PC-9 (cell line): ENCODE data around the gene OR4D9. TPM values are rescaled to one million over a fixed set of nuclear protein-coding genes. Genes with fewer than 3 reads are reported as not detected.
"Not testable (repeated sequence)": the region's sequence is repeated elsewhere in the genome, so short reads cannot be mapped to it uniquely, and the experiment has no call there.

ENCODE experiments used
- BruUV-seq: library from RNA; stranded (reverse); fragments of 400-500 nt; replicated peaks from 2 replicates; lab custom pipeline; 2021; lab: Mats Ljungman, UMichigan
- CTCF ChIA-PET: fragments of 300-600 bp; sonication (Branson Sonifier 250); formaldehyde crosslinking; loops from one replicate; lab custom pipeline; 2022; ENCODE audit warnings: antibody characterized with exemption; lab: Charles Lee
- POLR2A ChIA-PET: fragments of 300-600 bp; sonication (Branson Sonifier 250); formaldehyde crosslinking; loops from one replicate; lab custom pipeline; 2022; ENCODE audit warnings: antibody characterized with exemption; ENCODE audit not compliant: unreplicated experiment; lab: Charles Lee
- DNase-seq, 2 experiments: peaks; one replicate each; pipeline versions ENCODE4 v3.0.0 to v3.0.0-alpha.2; 2015 to 2022; ENCODE audit warnings: mixed read lengths in 1 of 2
- H2AFZ ChIP-seq: fragments of 200-600 bp; sonication (generic); 2 replicates; pipeline ENCODE4 v1.8.1; 2017; ENCODE audit warnings: antibody characterized with exemption
- H3F3A ChIP-seq: fragments of 200-600 bp; sonication (generic); 2 replicates; pipeline ENCODE4 v1.8.1; 2017; ENCODE audit warnings: antibody characterized with exemption, mild to moderate bottlenecking, low read depth; ENCODE audit not compliant: insufficient read depth
- H3K27ac ChIP-seq: fragments of 200-600 bp; sonication (generic); 2 replicates; pipeline ENCODE4 v1.6.1; 2016; ENCODE audit warnings: mixed run types
- H3K27me3 ChIP-seq: fragments of 200-600 bp; sonication (generic); 2 replicates; pipeline ENCODE4 v1.6.1; 2016; ENCODE audit warnings: low read depth, mixed run types; ENCODE audit not compliant: insufficient read depth
- H3K36me3 ChIP-seq: fragments of 200-600 bp; sonication (generic); 2 replicates; pipeline ENCODE4 v1.6.1; 2016; ENCODE audit warnings: low read depth, mixed run types
- H3K4me1 ChIP-seq: fragments of 200-600 bp; sonication (generic); replicated peaks from 2 replicates; pipeline ENCODE4 v1.6.1; 2016; ENCODE audit warnings: mixed run types; ENCODE audit not compliant: insufficient read depth
- H3K4me2 ChIP-seq: fragments of 200-600 bp; sonication (generic); 2 replicates; pipeline ENCODE4 v1.6.1; 2017; ENCODE audit warnings: mixed run types
- H3K4me3 ChIP-seq: fragments of 200-600 bp; sonication (generic); 2 replicates; pipeline ENCODE4 v1.6.1; 2016; ENCODE audit warnings: mixed run types
- H3K79me2 ChIP-seq: fragments of 200-600 bp; sonication (generic); 2 replicates; pipeline ENCODE4 v1.6.1; 2017; ENCODE audit warnings: low read depth, mixed run types
- H3K9me2 ChIP-seq: fragments of 200-600 bp; sonication (generic); 2 replicates; pipeline ENCODE4 v1.8.1; 2017; ENCODE audit warnings: mild to moderate bottlenecking; ENCODE audit not compliant: insufficient read depth
- H3K9me3 ChIP-seq: fragments of 200-600 bp; sonication (generic); 2 replicates; pipeline ENCODE4 v1.8.1; 2016; ENCODE audit warnings: low read depth; ENCODE audit not compliant: insufficient read depth
- H4K20me1 ChIP-seq: fragments of 200-600 bp; sonication (generic); 2 replicates; pipeline ENCODE4 v1.8.1; 2017; ENCODE audit not compliant: insufficient read depth
- EZH2 ChIP-seq: fragments of 200-600 bp; sonication (generic); IDR thresholded peaks from 2 replicates; pipeline ENCODE4 v1.8.0; 2017; ENCODE audit warnings: antibody characterized with exemption, low read depth
- intact Hi-C: fragments of 100-400 bp; cut with micrococcal nuclease; formaldehyde crosslinking; loops from one replicate; pipeline ENCODE4 v1.10.0; 2022; ENCODE audit not compliant: unreplicated experiment
- total RNA-seq: library from RNA; stranded (reverse); gene quantifications from 2 replicates; pipeline ENCODE4 v1.2.3, GENCODE V29; 2021
- TF ChIP-seq, protein P1 (sequence below): fragments of 200-600 bp; sonication (generic); conservative IDR thresholded peaks from 2 replicates; pipeline ENCODE4 v1.6.1; 2017; ENCODE audit warnings: mixed run types, antibody characterized with exemption, mild to moderate bottlenecking, moderate library complexity

The OR4D9 gene
- total RNA-seq, 1 experiment from 2014 or later = not detected

- Histone ChIP-seq H3K36me3 (no peaks in the 10 kb centered on the region), H3F3A (no peaks in the 10 kb centered on the region; the same call in 1 of the 2 replicates), H3K27me3 (no peaks in the 10 kb centered on the region), H3K4me2 (no peak overlapping the region), H3K79me2 (no peaks in the 10 kb centered on the region), H3K9me3 (no peaks in the 10 kb centered on the region), H3K27ac (no peak overlapping the region), H3K4me3 (no peak overlapping the region), H3K9me2 (no peaks in the 10 kb centered on the region), H2AFZ (no peak overlapping the region), H3K4me1 (0 out of 2 replicates have a peak, but pooled peaks cover 6% of the 10 kb centered on the region), H4K20me1 (no peaks in the 10 kb centered on the region)
- no TSS peak for BruUV-seq
- CTCF ChIA-PET = no interaction called here
- DNase-seq = no peak
- intact Hi-C loops = no loop called here
- POLR2A ChIA-PET = no interaction called here
- no peak for TF ChIP-seq EZH2
- TF ChIP-seq, protein P1, sequence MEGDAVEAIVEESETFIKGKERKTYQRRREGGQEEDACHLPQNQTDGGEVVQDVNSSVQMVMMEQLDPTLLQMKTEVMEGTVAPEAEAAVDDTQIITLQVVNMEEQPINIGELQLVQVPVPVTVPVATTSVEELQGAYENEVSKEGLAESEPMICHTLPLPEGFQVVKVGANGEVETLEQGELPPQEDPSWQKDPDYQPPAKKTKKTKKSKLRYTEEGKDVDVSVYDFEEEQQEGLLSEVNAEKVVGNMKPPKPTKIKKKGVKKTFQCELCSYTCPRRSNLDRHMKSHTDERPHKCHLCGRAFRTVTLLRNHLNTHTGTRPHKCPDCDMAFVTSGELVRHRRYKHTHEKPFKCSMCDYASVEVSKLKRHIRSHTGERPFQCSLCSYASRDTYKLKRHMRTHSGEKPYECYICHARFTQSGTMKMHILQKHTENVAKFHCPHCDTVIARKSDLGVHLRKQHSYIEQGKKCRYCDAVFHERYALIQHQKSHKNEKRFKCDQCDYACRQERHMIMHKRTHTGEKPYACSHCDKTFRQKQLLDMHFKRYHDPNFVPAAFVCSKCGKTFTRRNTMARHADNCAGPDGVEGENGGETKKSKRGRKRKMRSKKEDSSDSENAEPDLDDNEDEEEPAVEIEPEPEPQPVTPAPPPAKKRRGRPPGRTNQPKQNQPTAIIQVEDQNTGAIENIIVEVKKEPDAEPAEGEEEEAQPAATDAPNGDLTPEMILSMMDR = no peak
Measured at GRCh38 chr11:59532620-59533019, 21.3 kb downstream of the OR4D9 start.

DNA sequence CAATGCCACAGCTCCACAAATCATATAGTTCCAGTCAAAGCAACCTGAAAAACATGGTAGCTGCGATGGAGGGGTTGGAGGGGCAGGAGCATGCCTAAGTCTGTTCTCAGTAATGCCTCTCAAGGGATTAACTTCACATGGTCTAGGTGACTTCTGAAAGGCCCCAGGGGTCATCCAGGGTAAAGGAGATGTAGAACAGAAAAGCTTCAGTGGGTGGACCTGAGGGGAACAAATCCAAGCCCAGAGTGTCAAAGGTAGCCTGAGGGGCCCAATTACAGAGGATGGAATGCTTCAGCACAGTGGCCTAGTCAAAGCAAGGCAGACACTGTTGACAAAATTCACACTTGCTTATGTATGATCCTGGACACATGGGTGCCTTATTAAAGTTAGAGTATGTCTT lies 23.3 kb downstream of the OR4D9 start:
- DNase-seq = no peak
- no TSS peak for BruUV-seq
- no peak overlapping the region for H3K4me3 ChIP-seq
- no peak for TF ChIP-seq EZH2
- TF ChIP-seq, protein P1 = no peak
- H2AFZ ChIP-seq = no peak overlapping the region
- CTCF ChIA-PET = interaction anchor here (0.6 kb wide), 1 partner anchor 37 kb away, joined by 3 read pairs; no protein-coding TSS in a partner anchor
- 0 out of 2 replicates have a peak, but pooled peaks cover 9% of the 10 kb centered on the region for H3K4me1 ChIP-seq
- no peaks in the 10 kb centered on the region; the same call in 1 of the 2 replicates for H3F3A ChIP-seq
- intact Hi-C loops = no loop called here
- H3K27ac ChIP-seq = no peak overlapping the region
- H3K36me3 ChIP-seq = no peaks in the 10 kb centered on the region
- H3K79me2 ChIP-seq = no peaks in the 10 kb centered on the region
- H3K9me3 ChIP-seq = no peaks in the 10 kb centered on the region
- H4K20me1 ChIP-seq = no peaks in the 10 kb centered on the region
- H3K27me3 ChIP-seq = no peaks in the 10 kb centered on the region
- no peak overlapping the region for H3K4me2 ChIP-seq
- POLR2A ChIA-PET = no interaction called here
- H3K9me2 ChIP-seq = no peaks in the 10 kb centered on the region

GRCh38 chr11:59542142-59542810 lies 30.9 kb downstream of the OR4D9 start:
- no peaks in the 10 kb centered on the region for H3K79me2 ChIP-seq
- intact Hi-C loops = no loop called here
- H3K36me3 ChIP-seq = no peaks in the 10 kb centered on the region
- H3F3A ChIP-seq = no peaks in the 10 kb centered on the region; the same call in 1 of the 2 replicates
- H3K9me2 ChIP-seq = no peaks in the 10 kb centered on the region
- no peaks in the 10 kb centered on the region for H4K20me1 ChIP-seq
- TF ChIP-seq EZH2 = no peak
- TF ChIP-seq, protein P1 = no peak
- 0 out of 2 replicates have a peak, but pooled peaks cover 13% of the 10 kb centered on the region for H3K4me1 ChIP-seq
- H3K4me2 ChIP-seq = no peak overlapping the region
- no peaks in the 10 kb centered on the region for H3K9me3 ChIP-seq
- no peak overlapping the region for H3K4me3 ChIP-seq
- no TSS peak for BruUV-seq
- H2AFZ ChIP-seq = no peak overlapping the region
- no peak overlapping the region for H3K27ac ChIP-seq
- ChIA-PET POLR2A (no interaction called here), CTCF (no interaction called here)
- DNase-seq = no peak
- H3K27me3 ChIP-seq = no peaks in the 10 kb centered on the region

GRCh38 chr11:59543713-59544112 lies 32.4 kb downstream of the OR4D9 start:
- BruUV-seq, H4K20me1 ChIP-seq: not testable (repeated sequence)

More at GRCh38 chr11:59543713-59544112, 32.4 kb downstream of the OR4D9 start:
- H3K4me1 ChIP-seq = peaks cover 20% of the 10 kb centered on the region
- POLR2A ChIA-PET, H2AFZ ChIP-seq, DNase-seq, H3K27me3 ChIP-seq, CTCF ChIA-PET, H3K27ac ChIP-seq, H3K79me2 ChIP-seq, H3F3A ChIP-seq, H3K9me2 ChIP-seq, H3K9me3 ChIP-seq, H3K4me3 ChIP-seq, H3K4me2 ChIP-seq, H3K36me3 ChIP-seq, intact Hi-C loops: not testable (repeated sequence)
